Tibial nerve (tissue), 4 donors: ENCODE data around the gene MED13L.

Experiments
- CTCF ChIP-seq, 5 experiments: fragments of 200-600 bp in 3 of 5; fragments of 450-650 bp in 2 of 5; sonication (generic) in 3 of 5; IDR thresholded peaks; one replicate each; pipeline ENCODE4 v1.5.1; 2016 to 2019; ENCODE audit warnings: antibody characterized with exemption in 5 of 5, mild to moderate bottlenecking in 3 of 5, moderate library complexity in 2 of 5
- EP300 ChIP-seq, 2 donors: sonication (generic); formaldehyde crosslinking; IDR thresholded peaks; one replicate each; pipeline ENCODE4 v1.6.1; 2017; ENCODE audit warnings: antibody characterized with exemption in 2 of 2, mild to moderate bottlenecking in 1 of 2
- POLR2A ChIP-seq, 2 donors: fragments of 450-650 bp; IDR thresholded peaks; one replicate each; pipeline ENCODE4 v1.6.1; 2017; ENCODE audit warnings: antibody characterized with exemption in 2 of 2, mild to moderate bottlenecking in 2 of 2, moderate library complexity in 2 of 2

- TF ChIP-seq CTCF (IDR thresholded peaks at IDR 0.05) (no peak), EP300 (IDR thresholded peaks at IDR 0.05) (no peak), POLR2A (IDR thresholded peaks at IDR 0.05) (no peak)
Measured at GRCh38 chr12:116226026-116226425, 51.5 kb downstream of the MED13L start.
